H9 (cell line): ENCODE measurements around the gene EFCAB11. TPM values are rescaled to one million over a fixed set of nuclear protein-coding genes. Genes with fewer than 3 reads are reported as not detected.

Source experiments
- DNase-seq: peaks from one replicate; pipeline ENCODE4 v3.0.0-alpha.2; 2017
- H2AFZ ChIP-seq: one replicate; pipeline ENCODE4 v1.6.1; 2013; ENCODE audit warnings: mild to moderate bottlenecking, low read length, control low read depth, moderate library complexity
- H2AK5ac ChIP-seq: 2 replicates; pipeline ENCODE4 v1.6.1; 2013; ENCODE audit warnings: low read length, control low read depth, mixed read lengths; ENCODE audit not compliant: insufficient read length
- H2BK120ac ChIP-seq: one replicate; pipeline ENCODE4 v1.6.1; 2013; ENCODE audit warnings: low read depth, mild to moderate bottlenecking, low read length, control low read depth, inconsistent platforms; ENCODE audit not compliant: poor library complexity, severe bottlenecking
- H2BK12ac ChIP-seq: 2 replicates; pipeline ENCODE4 v1.6.1; 2013; ENCODE audit warnings: low read length, control low read depth, mixed read lengths, low read depth; ENCODE audit not compliant: insufficient read length
- H2BK15ac ChIP-seq: 2 replicates; pipeline ENCODE4 v1.6.1; 2013; ENCODE audit warnings: low read depth, low read length, control low read depth
- H2BK20ac ChIP-seq: one replicate; pipeline ENCODE4 v1.6.1; 2013; ENCODE audit warnings: low read depth, mild to moderate bottlenecking, low read length, control low read depth, inconsistent platforms; ENCODE audit not compliant: poor library complexity, severe bottlenecking
- H2BK5ac ChIP-seq: 2 replicates; pipeline ENCODE4 v1.6.1; 2013; ENCODE audit warnings: low read length, control low read depth, mixed read lengths; ENCODE audit not compliant: insufficient read length
- H3K14ac ChIP-seq: 2 replicates; pipeline ENCODE4 v1.6.1; 2013; ENCODE audit warnings: low read length, control low read depth; ENCODE audit not compliant: insufficient read depth
- H3K18ac ChIP-seq: 2 replicates; pipeline ENCODE4 v1.6.1; 2013; ENCODE audit warnings: low read depth, mild to moderate bottlenecking, mixed read lengths, low read length, control low read depth; ENCODE audit not compliant: insufficient read length
- H3K23ac ChIP-seq: 2 replicates; pipeline ENCODE4 v1.6.1; 2013; ENCODE audit warnings: low read length, control low read depth, mixed read lengths, low read depth; ENCODE audit not compliant: insufficient read length
- H3K23me2 ChIP-seq: 2 replicates; pipeline ENCODE4 v1.6.1; 2013; ENCODE audit warnings: low read depth, mild to moderate bottlenecking, mixed read lengths, low read length, control low read depth; ENCODE audit not compliant: insufficient read length, poor library complexity, severe bottlenecking
- H3K27ac ChIP-seq: 2 replicates; pipeline ENCODE4 v1.5.1; 2013; ENCODE audit warnings: low read length, control low read depth, mixed read lengths, low read depth; ENCODE audit not compliant: insufficient read length
- H3K27me3 ChIP-seq: 2 replicates; pipeline ENCODE4 v1.6.1; 2013; ENCODE audit warnings: low read length, control low read depth, inconsistent platforms; ENCODE audit not compliant: insufficient read depth
- H3K4ac ChIP-seq: 2 replicates; pipeline ENCODE4 v1.6.1; 2013; ENCODE audit warnings: low read depth, mild to moderate bottlenecking, control low read depth, inconsistent platforms, low read length, moderate library complexity
- H3K4me1 ChIP-seq: 2 replicates; pipeline ENCODE4 v1.6.1; 2013; ENCODE audit warnings: low read length, control low read depth, inconsistent platforms; ENCODE audit not compliant: insufficient read depth
- H3K4me2 ChIP-seq: 2 replicates; pipeline ENCODE4 v1.6.1; 2013; ENCODE audit warnings: low read length, control low read depth, mixed read lengths; ENCODE audit not compliant: insufficient read length, insufficient read depth
- H3K56ac ChIP-seq: 2 replicates; pipeline ENCODE4 v1.6.1; 2013; ENCODE audit warnings: low read depth, mild to moderate bottlenecking, mixed read lengths, low read length, control low read depth; ENCODE audit not compliant: insufficient read length
- H3K79me1 ChIP-seq: 2 replicates; pipeline ENCODE4 v1.6.1; 2013; ENCODE audit warnings: low read depth, mild to moderate bottlenecking, moderate library complexity, low read length, control low read depth, inconsistent platforms; ENCODE audit not compliant: insufficient read depth, poor library complexity, severe bottlenecking
- H3K79me2 ChIP-seq: 2 replicates; pipeline ENCODE4 v1.6.1; 2013; ENCODE audit warnings: low read length, control low read depth, inconsistent platforms; ENCODE audit not compliant: insufficient read depth
- H3K9ac ChIP-seq: 2 replicates; pipeline ENCODE4 v1.6.1; 2013; ENCODE audit warnings: low read length, control low read depth, mixed read lengths; ENCODE audit not compliant: insufficient read length; ENCODE audit errors: extremely low read depth
- H3K9me3 ChIP-seq: one replicate; pipeline ENCODE4 v1.6.1; 2013; ENCODE audit warnings: low read depth, low read length, inconsistent platforms; ENCODE audit not compliant: control insufficient read depth
- H3T11ph ChIP-seq: one replicate; pipeline ENCODE4 v1.6.1; 2013; ENCODE audit warnings: mild to moderate bottlenecking, low read length, control low read depth, inconsistent platforms
- H4K20me1 ChIP-seq: one replicate; pipeline ENCODE4 v1.6.1; 2013; ENCODE audit not compliant: control insufficient read depth, insufficient read length, insufficient read depth
- H4K5ac ChIP-seq: 2 replicates; pipeline ENCODE4 v1.6.1; 2013; ENCODE audit warnings: low read depth, mild to moderate bottlenecking, mixed read lengths, low read length, control low read depth; ENCODE audit not compliant: insufficient read length
- H4K8ac ChIP-seq: replicated peaks from 2 replicates; pipeline ENCODE4 v1.6.1; 2013; ENCODE audit warnings: low read length, control low read depth, mixed read lengths, low read depth; ENCODE audit not compliant: insufficient read length
- H4K91ac ChIP-seq: 2 replicates; pipeline ENCODE4 v1.6.1; 2013; ENCODE audit warnings: low read depth, mild to moderate bottlenecking, moderate library complexity, mixed read lengths, low read length, control low read depth; ENCODE audit not compliant: insufficient read length
- H3K27ac Mint-ChIP-seq, 3 experiments: 2 replicates in 2 of 3; 3 replicates in 1 of 3; pipeline ENCODE4 v1.8.0; 2020 to 2021; ENCODE audit warnings: mixed read lengths in 3 of 3, mild to moderate bottlenecking in 1 of 3, moderate library complexity in 1 of 3
- H3K27me3 Mint-ChIP-seq: 2 replicates; pipeline ENCODE4 v1.8.0; 2021; ENCODE audit warnings: low read depth, mild to moderate bottlenecking, moderate library complexity, mixed read lengths
- H3K36me3 Mint-ChIP-seq, 3 experiments: 2 replicates in 2 of 3; 3 replicates in 1 of 3; pipeline ENCODE4 v1.8.0; 2020 to 2021; ENCODE audit warnings: low read depth in 3 of 3, mixed read lengths in 3 of 3; ENCODE audit not compliant: insufficient read depth in 1 of 3
- H3K4me1 Mint-ChIP-seq, 2 experiments: 2 replicates each; pipeline ENCODE4 v1.8.0; 2020; ENCODE audit warnings: mixed read lengths in 2 of 2
- H3K4me3 Mint-ChIP-seq, 2 experiments: 2 replicates in 1 of 2; 3 replicates in 1 of 2; pipeline ENCODE4 v1.8.0; 2020 to 2021; ENCODE audit warnings: mild to moderate bottlenecking in 2 of 2, mixed read lengths in 2 of 2, moderate library complexity in 1 of 2
- H3K9me3 Mint-ChIP-seq, 2 experiments: 2 replicates in 1 of 2; 3 replicates in 1 of 2; pipeline ENCODE4 v1.8.0; 2020; ENCODE audit warnings: mild to moderate bottlenecking in 2 of 2, mixed read lengths in 2 of 2, moderate library complexity in 1 of 2
- CTCF ChIP-seq: fragments of 200-600 bp; sonication (generic); conservative IDR thresholded peaks from 3 replicates; pipeline ENCODE4 v1.8.0; 2021; ENCODE audit warnings: antibody characterized with exemption, mild to moderate bottlenecking
- WGBS: extraction: QIAGEN DNeasy Blood & Tissue Kit; methylation state at CpG from one replicate; pipeline ENCODE4 v1.1.7; 2013; ENCODE audit warnings: missing lambda C conversion rate, low lambda C conversion rate, mixed read lengths; ENCODE audit not compliant: insufficient read length; ENCODE audit errors: extremely low coverage; 5-methylcytosine and 5-hydroxymethylcytosine counted together
- total RNA-seq: library from RNA; stranded (reverse); gene quantifications from 2 replicates; pipeline ENCODE4 v1.2.1, GENCODE V29; 2021

Gene EFCAB11
- total RNA-seq, 1 experiment from 2014 or later, result 17.4 TPM

GRCh38 chr14:89922031-89922907 is 32.3 kb downstream of the EFCAB11 start:
- no peak overlapping the region for H2AFZ ChIP-seq
- H3K4me1 ChIP-seq, result no peaks in the 10 kb centered on the region
- no peak overlapping the region for H2BK12ac ChIP-seq
- H3K27me3 ChIP-seq, result no peaks in the 10 kb centered on the region
- no peak overlapping the region for H3K27ac ChIP-seq
- Mint-ChIP-seq H3K27ac (no peak overlapping the region), H3K4me1 (peaks cover 6 to 7% of the 10 kb centered on the region in 2 experiments), H3K36me3 (peaks cover 0 to 1% (median 0%) of the 10 kb centered on the region in 3 experiments; a peak in 2 of 7 replicates), H3K4me3 (no peak overlapping the region), H3K27me3 (no peaks in the 10 kb centered on the region), H3K9me3 (no peaks in the 10 kb centered on the region)
- no peak overlapping the region for H3K4me2 ChIP-seq
- WGBS, result no CpG with 5 or more reads among the region's 6 CpGs
- H3K56ac ChIP-seq, result no peak overlapping the region
- no peak overlapping the region for H4K91ac ChIP-seq
- H4K8ac ChIP-seq, result no peak overlapping the region
- no peaks in the 10 kb centered on the region for H3K9me3 ChIP-seq
- no peak overlapping the region for H3K4ac ChIP-seq
- no peak overlapping the region for H3K9ac ChIP-seq
- no peak overlapping the region for H3K14ac ChIP-seq
- no peaks in the 10 kb centered on the region for H3K79me2 ChIP-seq
- H2BK20ac ChIP-seq, result no peak overlapping the region
- no peak overlapping the region for H2BK120ac ChIP-seq
- H3K79me1 ChIP-seq, result no peaks in the 10 kb centered on the region
- H4K5ac ChIP-seq, result no peak overlapping the region
- H2BK15ac ChIP-seq, result no peak overlapping the region
- H3K23me2 ChIP-seq, result no peaks in the 10 kb centered on the region
- H4K20me1 ChIP-seq, result no peaks in the 10 kb centered on the region
- TF ChIP-seq CTCF, result no peak
- H3K18ac ChIP-seq, result no peak overlapping the region
- H3T11ph ChIP-seq, result no peak overlapping the region
- no peak overlapping the region for H2AK5ac ChIP-seq
- H3K23ac ChIP-seq, result no peak overlapping the region
- H2BK5ac ChIP-seq, result no peak overlapping the region
- no peak for DNase-seq
